Astrocyte (in vitro differentiated cells and primary cell): ENCODE results near the gene CPTP. TPM values are rescaled to one million over a fixed set of nuclear protein-coding genes. Genes with fewer than 3 reads are reported as not detected.
A peak's percentile ranks its signal among the peaks of the same experiment; 100 is the strongest.

Source experiments
- DNase-seq: peaks from one replicate; pipeline ENCODE4 v3.0.0-alpha.2; 2010; ENCODE audit warnings: low read depth
- FAIRE-seq: peaks from 2 replicates; lab custom pipeline; 2011; peaks lifted over from hg19 to GRCh38; lab: Jason Lieb, UNC
- H2AFZ ChIP-seq: 2 replicates; pipeline ENCODE4 v1.6.0; 2012; ENCODE audit warnings: low read depth, low read length, inconsistent platforms
- H3K27ac ChIP-seq: 2 replicates; pipeline ENCODE4 v1.5.1; 2011; ENCODE audit warnings: low read depth, low read length, inconsistent platforms
- H3K27me3 ChIP-seq: 2 replicates; pipeline ENCODE4 v1.6.0; 2011; ENCODE audit warnings: low read length, inconsistent platforms; ENCODE audit not compliant: insufficient read depth
- H3K36me3 ChIP-seq: 2 replicates; pipeline ENCODE4 v1.5.1; 2011; ENCODE audit warnings: low read length, inconsistent platforms; ENCODE audit not compliant: insufficient read depth
- H3K4me1 ChIP-seq: 2 replicates; pipeline ENCODE4 v1.5.1; 2011; ENCODE audit warnings: low read length, inconsistent platforms; ENCODE audit not compliant: insufficient read depth
- H3K4me2 ChIP-seq: 2 replicates; pipeline ENCODE4 v1.6.0; 2012; ENCODE audit warnings: low read length, inconsistent platforms
- H3K4me3 ChIP-seq: 2 replicates; pipeline ENCODE4 v1.5.1; 2011; ENCODE audit warnings: low read depth, mild to moderate bottlenecking, low read length, inconsistent platforms; ENCODE audit not compliant: insufficient read depth
- H3K79me2 ChIP-seq: 2 replicates; pipeline ENCODE4 v1.6.0; 2012; ENCODE audit warnings: mild to moderate bottlenecking, low read length, inconsistent platforms; ENCODE audit not compliant: insufficient read depth
- H3K9ac ChIP-seq: 2 replicates; pipeline ENCODE4 v1.6.0; 2012; ENCODE audit warnings: mild to moderate bottlenecking, low read length, inconsistent platforms
- H3K9me3 ChIP-seq: 2 replicates; pipeline ENCODE4 v1.5.1; 2012; ENCODE audit warnings: low read depth, mild to moderate bottlenecking, low read length, inconsistent platforms; ENCODE audit not compliant: insufficient read depth
- H4K20me1 ChIP-seq: 2 replicates; pipeline ENCODE4 v1.6.0; 2012; ENCODE audit warnings: low read length, inconsistent platforms; ENCODE audit not compliant: insufficient read depth
- H3K27ac Mint-ChIP-seq: one replicate; pipeline ENCODE4 v1.8.0; 2021; ENCODE audit warnings: mild to moderate bottlenecking, mixed read lengths; ENCODE audit not compliant: unreplicated experiment
- H3K27me3 Mint-ChIP-seq: one replicate; pipeline ENCODE4 v1.8.0; 2021; ENCODE audit warnings: low read depth, mixed read lengths; ENCODE audit not compliant: unreplicated experiment
- H3K36me3 Mint-ChIP-seq: one replicate; pipeline ENCODE4 v1.8.0; 2021; ENCODE audit warnings: low read depth, mixed read lengths; ENCODE audit not compliant: unreplicated experiment
- H3K4me1 Mint-ChIP-seq: one replicate; pipeline ENCODE4 v1.8.0; 2021; ENCODE audit warnings: low read depth, mixed read lengths; ENCODE audit not compliant: unreplicated experiment
- H3K4me3 Mint-ChIP-seq: one replicate; pipeline ENCODE4 v1.8.0; 2021; ENCODE audit warnings: mild to moderate bottlenecking, moderate library complexity, mixed read lengths; ENCODE audit not compliant: unreplicated experiment
- H3K9me3 Mint-ChIP-seq: one replicate; pipeline ENCODE4 v1.8.0; 2021; ENCODE audit warnings: mild to moderate bottlenecking, mixed read lengths; ENCODE audit not compliant: unreplicated experiment
- CTCF ChIP-seq: IDR thresholded peaks from 2 replicates; pipeline ENCODE4 v1.5.1; 2011; ENCODE audit warnings: low read depth, mild to moderate bottlenecking, inconsistent platforms, low read length, moderate library complexity; ENCODE audit not compliant: insufficient read depth
- EZH2 ChIP-seq: IDR thresholded peaks from 2 replicates; pipeline ENCODE4 v1.6.1; 2012; ENCODE audit warnings: mild to moderate bottlenecking, low read length, inconsistent platforms; ENCODE audit not compliant: insufficient read depth
- total RNA-seq: library from RNA; stranded (reverse); gene quantifications from 2 replicates; pipeline ENCODE4 v1.2.1, GENCODE V29; 2021

Gene CPTP
- total RNA-seq, 1 donor from 2014 or later, result 28.5 TPM

GRCh38 chr1:1325288-1326074 lies 879 bp downstream of the CPTP start:
- no peaks in the 10 kb centered on the region for H3K9me3 Mint-ChIP-seq
- H3K36me3 Mint-ChIP-seq, result no peaks in the 10 kb centered on the region
- no peak overlapping the region for H3K27ac Mint-ChIP-seq
- Histone ChIP-seq H3K27me3 (no peaks in the 10 kb centered on the region), H2AFZ (peak overlapping the region; percentile 62), H3K9ac (peak overlapping the region; percentile 87), H4K20me1 (peaks cover 64% of the 10 kb centered on the region), H3K9me3 (no peaks in the 10 kb centered on the region), H3K4me2 (peak overlapping the region; percentile 98), H3K79me2 (peaks cover 61% of the 10 kb centered on the region), H3K36me3 (no peaks in the 10 kb centered on the region), H3K4me3 (peak overlapping the region; percentile 72), H3K27ac (peak overlapping the region; percentile 31), H3K4me1 (peaks cover 26% of the 10 kb centered on the region)
- H3K4me3 Mint-ChIP-seq, result peak overlapping the region; percentile 80
- FAIRE-seq, result no peak
- H3K27me3 Mint-ChIP-seq, result no peaks in the 10 kb centered on the region
- TF ChIP-seq EZH2 (no peak), CTCF (no peak)
- peaks cover 18% of the 10 kb centered on the region for H3K4me1 Mint-ChIP-seq
- DNase-seq, result no peak

- no peak for FAIRE-seq
- Mint-ChIP-seq H3K36me3 (no peaks in the 10 kb centered on the region), H3K4me1 (peaks cover 17% of the 10 kb centered on the region), H3K4me3 (peak overlapping the region; percentile 80), H3K27ac (no peak overlapping the region), H3K9me3 (no peaks in the 10 kb centered on the region), H3K27me3 (no peaks in the 10 kb centered on the region)
- peak overlapping the region; percentile 87 for H3K9ac ChIP-seq
- H3K4me2 ChIP-seq, result peak overlapping the region; percentile 98
- H4K20me1 ChIP-seq, result peaks cover 57% of the 10 kb centered on the region
- no peaks in the 10 kb centered on the region for H3K27me3 ChIP-seq
- no peak overlapping the region for H3K4me3 ChIP-seq
- TF ChIP-seq EZH2 (no peak), CTCF (no peak)
- H3K9me3 ChIP-seq, result no peaks in the 10 kb centered on the region
- no peak for DNase-seq
- no peaks in the 10 kb centered on the region for H3K36me3 ChIP-seq
- H3K4me1 ChIP-seq, result peaks cover 19% of the 10 kb centered on the region
- H2AFZ ChIP-seq, result no peak overlapping the region
- H3K79me2 ChIP-seq, result peaks cover 54% of the 10 kb centered on the region
- H3K27ac ChIP-seq, result no peak overlapping the region
Observed at GRCh38 chr1:1326075-1326605, 1.5 kb downstream of the CPTP start.

- Histone ChIP-seq H3K4me1 (peaks cover 14% of the 10 kb centered on the region), H2AFZ (no peak overlapping the region), H3K9ac (no peak overlapping the region), H3K36me3 (no peaks in the 10 kb centered on the region), H3K4me2 (no peak overlapping the region), H3K9me3 (no peaks in the 10 kb centered on the region), H4K20me1 (peaks cover 46% of the 10 kb centered on the region), H3K79me2 (peaks cover 42% of the 10 kb centered on the region), H3K27me3 (no peaks in the 10 kb centered on the region), H3K4me3 (no peak overlapping the region), H3K27ac (no peak overlapping the region)
- DNase-seq (no peak), FAIRE-seq (no peak)
- H3K9me3 Mint-ChIP-seq, result no peaks in the 10 kb centered on the region
- no peaks in the 10 kb centered on the region for H3K36me3 Mint-ChIP-seq
- no peak overlapping the region for H3K27ac Mint-ChIP-seq
- H3K4me1 Mint-ChIP-seq, result peaks cover 9% of the 10 kb centered on the region
- H3K27me3 Mint-ChIP-seq, result no peaks in the 10 kb centered on the region
- no peak overlapping the region for H3K4me3 Mint-ChIP-seq
- TF ChIP-seq CTCF (no peak), EZH2 (no peak)
Observed at GRCh38 chr1:1327291-1327690, 2.7 kb downstream of the CPTP start.
